H1 (cell line): ENCODE results near the gene CLTCL1. TPM values are rescaled to one million over a fixed set of nuclear protein-coding genes. Genes with fewer than 3 reads are reported as not detected.

ENCODE experiments used
- BCL11A ChIP-seq, 2 experiments: IDR thresholded peaks; one replicate each; pipeline ENCODE4 v1.6.1; 2011; ENCODE audit warnings: low read depth in 2 of 2, low read length in 2 of 2, mild to moderate bottlenecking in 2 of 2
- CBX8 ChIP-seq: fragments of 300-800, 300-1000 bp; sonication (generic); IDR thresholded peaks from 2 replicates; pipeline ENCODE4 v1.7.1; 2016; ENCODE audit warnings: low read depth, low read length, borderline replicate concordance
- EGR1 ChIP-seq: IDR thresholded peaks from 2 replicates; pipeline ENCODE4 v1.6.1; 2011; ENCODE audit warnings: low read depth, low read length, borderline replicate concordance
- NRF1 ChIP-seq: IDR thresholded peaks from 2 replicates; pipeline ENCODE4 v1.6.1; 2011; ENCODE audit warnings: mild to moderate bottlenecking, low read depth, low read length, improper control_type of control experiment
- POLR2AphosphoS5 ChIP-seq: IDR thresholded peaks from 2 replicates; pipeline ENCODE4 v1.6.1; 2011; ENCODE audit warnings: low read depth, low read length
- SAP30 ChIP-seq: fragments of 300-600 bp; sonication (generic); IDR thresholded peaks from 2 replicates; pipeline ENCODE4 v1.7.1; 2012; ENCODE audit warnings: low read length, moderate library complexity, mild to moderate bottlenecking, inconsistent platforms; ENCODE audit not compliant: insufficient read depth, insufficient replicate concordance
- TBP ChIP-seq: IDR thresholded peaks from 2 replicates; pipeline ENCODE4 v1.6.1; 2011; ENCODE audit warnings: low read depth, low read length, improper control_type of control experiment
- polyA plus RNA-seq, 7 experiments: library from polyadenylated mRNA; depleted of rRNA in 3 of 7; stranded (reverse) in 5 of 7; unstranded in 2 of 7; fragments of >200 nt in 5 of 7; fragments of 200-250 nt in 2 of 7; gene quantifications; 1 replicate in 5 of 7; 2 replicates in 1 of 7; 4 replicates in 1 of 7; pipeline versions ENCODE4 v1.2.1 to v1.2.3, GENCODE V29; 2011 to 2013; ENCODE audit warnings: missing spikeins in 2 of 7, mixed read lengths in 2 of 7
- total RNA-seq: library from RNA; stranded (reverse); fragmentation: NEBNext Ultra II Directional; extraction: Animal tissue kit (Norgen Biotek cat#: 25700); gene quantifications from 2 replicates; pipeline ENCODE4 v1.2.1, GENCODE V29; 2021
- TF ChIP-seq, protein P1 (sequence below): fragments of 300-600 bp; sonication (generic); IDR thresholded peaks from 2 replicates; pipeline ENCODE4 v1.7.1; 2012; ENCODE audit warnings: low read length, moderate library complexity, mild to moderate bottlenecking, inconsistent platforms; ENCODE audit not compliant: insufficient replicate concordance
- TF ChIP-seq, protein P2 (sequence below): IDR thresholded peaks from 2 replicates; pipeline ENCODE4 v1.6.1; 2011; ENCODE audit warnings: low read length, improper control_type of control experiment

CLTCL1 gene
- total and polyA plus RNA-seq, 2 of the 8 experiments (the other 6 are each of a cell fraction or from before 2014, with no cell fraction given), result 12.4 to 17.0 TPM

DNA sequence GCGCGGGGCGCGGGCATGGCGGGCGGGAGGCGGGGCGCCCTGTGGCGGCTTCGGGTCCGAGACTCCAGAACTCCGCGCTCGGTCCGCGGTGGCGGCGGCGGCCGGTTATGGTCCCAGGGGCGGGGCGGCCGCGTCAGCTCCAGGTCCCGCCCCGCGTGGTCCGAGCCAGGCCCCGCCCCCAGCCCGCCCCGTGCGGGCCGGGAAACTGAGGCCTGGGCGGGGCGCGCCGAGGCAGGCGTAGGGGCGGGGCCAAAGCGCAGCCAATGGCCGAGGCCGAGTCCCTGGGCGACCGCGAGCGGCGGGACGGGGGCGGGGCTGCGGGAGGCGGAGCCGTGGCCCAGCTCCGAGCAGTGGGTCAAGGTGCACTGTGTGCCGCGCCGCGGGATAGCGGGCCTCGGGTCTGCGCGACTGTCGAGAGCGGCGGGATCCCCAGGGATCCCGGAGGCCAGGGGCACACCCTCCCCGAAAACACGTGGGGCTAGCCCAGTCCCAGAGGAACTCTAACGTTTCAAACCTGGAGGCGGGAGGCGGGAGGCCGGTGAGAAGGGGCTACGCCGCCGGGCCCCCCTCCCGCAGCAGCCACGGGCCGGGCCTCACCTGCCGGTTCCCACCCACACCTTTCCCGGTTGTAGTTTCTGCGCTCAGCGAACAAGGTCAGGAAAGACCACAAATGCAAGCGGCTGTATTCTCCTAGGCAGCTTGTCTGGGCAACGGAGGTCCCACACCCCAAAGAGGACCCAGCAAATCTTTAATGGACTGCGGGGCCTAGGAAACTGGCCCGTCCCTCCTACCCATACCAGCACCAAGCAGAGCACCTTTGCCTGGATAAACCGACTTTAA, 112.6 kb downstream of the CLTCL1 start, which contains the start of gene SLC25A1 (continued):
- TF ChIP-seq, protein P1, sequence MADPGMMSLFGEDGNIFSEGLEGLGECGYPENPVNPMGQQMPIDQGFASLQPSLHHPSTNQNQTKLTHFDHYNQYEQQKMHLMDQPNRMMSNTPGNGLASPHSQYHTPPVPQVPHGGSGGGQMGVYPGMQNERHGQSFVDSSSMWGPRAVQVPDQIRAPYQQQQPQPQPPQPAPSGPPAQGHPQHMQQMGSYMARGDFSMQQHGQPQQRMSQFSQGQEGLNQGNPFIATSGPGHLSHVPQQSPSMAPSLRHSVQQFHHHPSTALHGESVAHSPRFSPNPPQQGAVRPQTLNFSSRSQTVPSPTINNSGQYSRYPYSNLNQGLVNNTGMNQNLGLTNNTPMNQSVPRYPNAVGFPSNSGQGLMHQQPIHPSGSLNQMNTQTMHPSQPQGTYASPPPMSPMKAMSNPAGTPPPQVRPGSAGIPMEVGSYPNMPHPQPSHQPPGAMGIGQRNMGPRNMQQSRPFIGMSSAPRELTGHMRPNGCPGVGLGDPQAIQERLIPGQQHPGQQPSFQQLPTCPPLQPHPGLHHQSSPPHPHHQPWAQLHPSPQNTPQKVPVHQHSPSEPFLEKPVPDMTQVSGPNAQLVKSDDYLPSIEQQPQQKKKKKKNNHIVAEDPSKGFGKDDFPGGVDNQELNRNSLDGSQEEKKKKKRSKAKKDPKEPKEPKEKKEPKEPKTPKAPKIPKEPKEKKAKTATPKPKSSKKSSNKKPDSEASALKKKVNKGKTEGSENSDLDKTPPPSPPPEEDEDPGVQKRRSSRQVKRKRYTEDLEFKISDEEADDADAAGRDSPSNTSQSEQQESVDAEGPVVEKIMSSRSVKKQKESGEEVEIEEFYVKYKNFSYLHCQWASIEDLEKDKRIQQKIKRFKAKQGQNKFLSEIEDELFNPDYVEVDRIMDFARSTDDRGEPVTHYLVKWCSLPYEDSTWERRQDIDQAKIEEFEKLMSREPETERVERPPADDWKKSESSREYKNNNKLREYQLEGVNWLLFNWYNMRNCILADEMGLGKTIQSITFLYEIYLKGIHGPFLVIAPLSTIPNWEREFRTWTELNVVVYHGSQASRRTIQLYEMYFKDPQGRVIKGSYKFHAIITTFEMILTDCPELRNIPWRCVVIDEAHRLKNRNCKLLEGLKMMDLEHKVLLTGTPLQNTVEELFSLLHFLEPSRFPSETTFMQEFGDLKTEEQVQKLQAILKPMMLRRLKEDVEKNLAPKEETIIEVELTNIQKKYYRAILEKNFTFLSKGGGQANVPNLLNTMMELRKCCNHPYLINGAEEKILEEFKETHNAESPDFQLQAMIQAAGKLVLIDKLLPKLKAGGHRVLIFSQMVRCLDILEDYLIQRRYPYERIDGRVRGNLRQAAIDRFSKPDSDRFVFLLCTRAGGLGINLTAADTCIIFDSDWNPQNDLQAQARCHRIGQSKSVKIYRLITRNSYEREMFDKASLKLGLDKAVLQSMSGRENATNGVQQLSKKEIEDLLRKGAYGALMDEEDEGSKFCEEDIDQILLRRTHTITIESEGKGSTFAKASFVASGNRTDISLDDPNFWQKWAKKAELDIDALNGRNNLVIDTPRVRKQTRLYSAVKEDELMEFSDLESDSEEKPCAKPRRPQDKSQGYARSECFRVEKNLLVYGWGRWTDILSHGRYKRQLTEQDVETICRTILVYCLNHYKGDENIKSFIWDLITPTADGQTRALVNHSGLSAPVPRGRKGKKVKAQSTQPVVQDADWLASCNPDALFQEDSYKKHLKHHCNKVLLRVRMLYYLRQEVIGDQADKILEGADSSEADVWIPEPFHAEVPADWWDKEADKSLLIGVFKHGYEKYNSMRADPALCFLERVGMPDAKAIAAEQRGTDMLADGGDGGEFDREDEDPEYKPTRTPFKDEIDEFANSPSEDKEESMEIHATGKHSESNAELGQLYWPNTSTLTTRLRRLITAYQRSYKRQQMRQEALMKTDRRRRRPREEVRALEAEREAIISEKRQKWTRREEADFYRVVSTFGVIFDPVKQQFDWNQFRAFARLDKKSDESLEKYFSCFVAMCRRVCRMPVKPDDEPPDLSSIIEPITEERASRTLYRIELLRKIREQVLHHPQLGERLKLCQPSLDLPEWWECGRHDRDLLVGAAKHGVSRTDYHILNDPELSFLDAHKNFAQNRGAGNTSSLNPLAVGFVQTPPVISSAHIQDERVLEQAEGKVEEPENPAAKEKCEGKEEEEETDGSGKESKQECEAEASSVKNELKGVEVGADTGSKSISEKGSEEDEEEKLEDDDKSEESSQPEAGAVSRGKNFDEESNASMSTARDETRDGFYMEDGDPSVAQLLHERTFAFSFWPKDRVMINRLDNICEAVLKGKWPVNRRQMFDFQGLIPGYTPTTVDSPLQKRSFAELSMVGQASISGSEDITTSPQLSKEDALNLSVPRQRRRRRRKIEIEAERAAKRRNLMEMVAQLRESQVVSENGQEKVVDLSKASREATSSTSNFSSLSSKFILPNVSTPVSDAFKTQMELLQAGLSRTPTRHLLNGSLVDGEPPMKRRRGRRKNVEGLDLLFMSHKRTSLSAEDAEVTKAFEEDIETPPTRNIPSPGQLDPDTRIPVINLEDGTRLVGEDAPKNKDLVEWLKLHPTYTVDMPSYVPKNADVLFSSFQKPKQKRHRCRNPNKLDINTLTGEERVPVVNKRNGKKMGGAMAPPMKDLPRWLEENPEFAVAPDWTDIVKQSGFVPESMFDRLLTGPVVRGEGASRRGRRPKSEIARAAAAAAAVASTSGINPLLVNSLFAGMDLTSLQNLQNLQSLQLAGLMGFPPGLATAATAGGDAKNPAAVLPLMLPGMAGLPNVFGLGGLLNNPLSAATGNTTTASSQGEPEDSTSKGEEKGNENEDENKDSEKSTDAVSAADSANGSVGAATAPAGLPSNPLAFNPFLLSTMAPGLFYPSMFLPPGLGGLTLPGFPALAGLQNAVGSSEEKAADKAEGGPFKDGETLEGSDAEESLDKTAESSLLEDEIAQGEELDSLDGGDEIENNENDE, result no peak
- TF ChIP-seq CBX8, result no peak
- TF ChIP-seq, protein P2, sequence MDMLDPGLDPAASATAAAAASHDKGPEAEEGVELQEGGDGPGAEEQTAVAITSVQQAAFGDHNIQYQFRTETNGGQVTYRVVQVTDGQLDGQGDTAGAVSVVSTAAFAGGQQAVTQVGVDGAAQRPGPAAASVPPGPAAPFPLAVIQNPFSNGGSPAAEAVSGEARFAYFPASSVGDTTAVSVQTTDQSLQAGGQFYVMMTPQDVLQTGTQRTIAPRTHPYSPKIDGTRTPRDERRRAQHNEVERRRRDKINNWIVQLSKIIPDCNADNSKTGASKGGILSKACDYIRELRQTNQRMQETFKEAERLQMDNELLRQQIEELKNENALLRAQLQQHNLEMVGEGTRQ, result no peak
- no peak for TF ChIP-seq TBP
- no peak for TF ChIP-seq BCL11A (IDR thresholded peaks at IDR 0.05; ENCODE audit: low read depth in 2 of 2, low read length in 2 of 2)
- TF ChIP-seq SAP30, result no peak
- TF ChIP-seq EGR1, result peak; percentile 42; the same call in 1 of the 2 replicates
- no peak; the same call in 1 of the 2 replicates for TF ChIP-seq POLR2AphosphoS5
- TF ChIP-seq NRF1, result no peak
